GM12878 (cell line): ENCODE results near the gene CARS2. TPM values are rescaled to one million over a fixed set of nuclear protein-coding genes. Genes with fewer than 3 reads are reported as not detected.

Experiments
- ATAC-seq: fragments of 200-7000 bp; cut with Tn5 transposase; 3 replicates; pipeline ENCODE4 v1.9.1; 2020; ENCODE audit warnings: mild to moderate bottlenecking, moderate library complexity
- BruUV-seq: library from RNA; stranded (reverse); fragments of 400-500 nt; replicated peaks from 2 replicates; lab custom pipeline; 2021; lab: Mats Ljungman, UMichigan
- CTCF ChIA-PET: fragments of 300-600 bp; sonication (Branson Sonifier 250); formaldehyde crosslinking; extraction: SDS; loops from one replicate; lab custom pipeline; 2021; ENCODE audit warnings: inconsistent platforms; lab: Yijun Ruan, JAX
- POLR2A ChIA-PET: fragments of 350-600 bp; formaldehyde crosslinking; extraction: SDS; loops from one replicate; lab custom pipeline; 2021; ENCODE audit warnings: inconsistent platforms; lab: Charles Lee
- RAD21 ChIA-PET: fragments of 300-600 bp; sonication (Branson Sonifier 250); formaldehyde crosslinking; loops from one replicate; lab custom pipeline; 2023; ENCODE audit warnings: antibody characterized with exemption; ENCODE audit not compliant: unreplicated experiment; lab: Charles Lee
- SMC1A ChIA-PET: fragments of 300-600 bp; sonication (Branson Sonifier 250); formaldehyde crosslinking; loops from one replicate; lab custom pipeline; 2023; ENCODE audit not compliant: unreplicated experiment, uncharacterized antibody; lab: Charles Lee
- DNase-seq: peaks from one replicate; pipeline ENCODE4 v3.0.0-alpha.2; 2011; ENCODE audit warnings: low read depth, low spot score
- FAIRE-seq: peaks from 3 replicates; lab custom pipeline; 2011; peaks lifted over from hg19 to GRCh38; lab: Jason Lieb, UNC
- H2AFZ ChIP-seq: 2 replicates; pipeline ENCODE4 v1.6.0; 2011; ENCODE audit warnings: low read depth, low read length, control low read depth; ENCODE audit not compliant: control insufficient read depth
- H3K27ac ChIP-seq: 2 replicates; pipeline ENCODE4 v1.5.1; 2011; ENCODE audit warnings: control low read depth; ENCODE audit not compliant: control insufficient read depth, insufficient read depth
- H3K27me3 ChIP-seq, 2 experiments: replicated peaks in 1 of 2; 2 replicates each; pipeline versions ENCODE4 v1.6.0 to v1.6.1; 2011; ENCODE audit warnings: low read length in 1 of 2; ENCODE audit not compliant: control insufficient read depth in 2 of 2, insufficient read depth in 2 of 2
- H3K36me3 ChIP-seq, 2 experiments: 2 replicates each; pipeline ENCODE4 v1.5.1; 2011; ENCODE audit warnings: low read length in 1 of 2; ENCODE audit not compliant: control insufficient read depth in 2 of 2, insufficient read depth in 2 of 2
- H3K4me1 ChIP-seq: 2 replicates; pipeline ENCODE4 v1.6.1; 2011; ENCODE audit warnings: mild to moderate bottlenecking, low read length, moderate library complexity, mixed read lengths; ENCODE audit not compliant: control insufficient read depth, insufficient read depth
- H3K4me2 ChIP-seq: 2 replicates; pipeline ENCODE4 v1.6.0; 2011; ENCODE audit warnings: control low read depth; ENCODE audit not compliant: control insufficient read depth, insufficient read depth
- H3K4me3 ChIP-seq: fragments of 200-600 bp; sonication (generic); 2 replicates; pipeline ENCODE4 v1.5.1; 2016
- H3K79me2 ChIP-seq: 2 replicates; pipeline ENCODE4 v1.6.0; 2011; ENCODE audit warnings: low read length; ENCODE audit not compliant: control insufficient read depth, insufficient read depth
- H3K9ac ChIP-seq: 2 replicates; pipeline ENCODE4 v1.8.0; 2011; ENCODE audit warnings: low read length, control low read depth, mixed read lengths; ENCODE audit not compliant: control insufficient read depth, insufficient read depth
- H3K9me3 ChIP-seq: replicated peaks from 3 replicates; pipeline ENCODE4 v1.5.1; 2011; ENCODE audit warnings: mild to moderate bottlenecking, low read length; ENCODE audit not compliant: control insufficient read depth, insufficient read depth
- H4K20me1 ChIP-seq: 2 replicates; pipeline ENCODE4 v1.6.0; 2011; ENCODE audit not compliant: control insufficient read depth, insufficient read depth
- ASH2L ChIP-seq: fragments of 300-600, 200-600 bp; sonication (generic); IDR thresholded peaks from 2 replicates; pipeline ENCODE4 v1.6.1; 2017; ENCODE audit warnings: low read depth, mild to moderate bottlenecking, borderline replicate concordance
- DPF2 ChIP-seq: fragments of 450-650 bp; IDR thresholded peaks from 2 replicates; pipeline ENCODE4 v1.6.1; 2017; ENCODE audit warnings: mild to moderate bottlenecking
- ESRRA ChIP-seq: IDR thresholded peaks from 2 replicates; pipeline ENCODE4 v1.6.1; 2012; ENCODE audit warnings: mild to moderate bottlenecking, low read length, improper control_type of control experiment
- HDAC6 ChIP-seq: fragments of 200-600 bp; sonication (generic); IDR thresholded peaks from one replicate; pipeline ENCODE4 v1.8.0; 2017; ENCODE audit warnings: antibody characterized with exemption; ENCODE audit not compliant: unreplicated experiment
- MTA2 ChIP-seq: fragments of 450-650 bp; IDR thresholded peaks from 2 replicates; pipeline ENCODE4 v1.6.1; 2016; ENCODE audit warnings: low read depth, mild to moderate bottlenecking, moderate library complexity
- NKRF ChIP-seq: fragments of 450-650 bp; conservative IDR thresholded peaks from 2 replicates; pipeline ENCODE4 v1.6.1; 2017; ENCODE audit warnings: mild to moderate bottlenecking, moderate library complexity
- PML ChIP-seq: IDR thresholded peaks from 2 replicates; pipeline ENCODE4 v1.6.1; 2012; ENCODE audit warnings: low read length, inconsistent platforms
- SKIL ChIP-seq: fragments of 450-650 bp; IDR thresholded peaks from 2 replicates; pipeline ENCODE4 v1.6.1; 2017; ENCODE audit warnings: mild to moderate bottlenecking, low read depth, inconsistent platforms; ENCODE audit not compliant: poor library complexity, severe bottlenecking
- YY1 ChIP-seq: IDR thresholded peaks from 2 replicates; pipeline ENCODE4 v1.6.1; 2011; ENCODE audit warnings: low read depth, mild to moderate bottlenecking, low read length
- WGBS: methylation state at CpG from one replicate; pipeline ENCODE4 v1.1.6; 2016; ENCODE audit warnings: low lambda C conversion rate; ENCODE audit not compliant: insufficient replicate concordance, insufficient coverage; ENCODE audit errors: missing lambda C conversion rate; 5-methylcytosine and 5-hydroxymethylcytosine counted together
- in situ Hi-C: fragments of 300-500 bp; cut with MboI; formaldehyde crosslinking; loops from 9 replicates; pipeline ENCODE4 v1.14.3; 2018; ENCODE audit warnings: mixed read lengths
- intact Hi-C: fragments of 100-400 bp; cut with micrococcal nuclease; formaldehyde crosslinking; loops from one replicate; pipeline ENCODE4 v1.14.2; 2022; ENCODE audit not compliant: unreplicated experiment
- polyA plus RNA-seq, 11 experiments: library from polyadenylated mRNA; depleted of rRNA in 4 of 11; unstranded in 6 of 11; stranded (reverse) in 5 of 11; fragments of >200 nt; fragmentation: Nextera tagmentation in 4 of 11; fragmentation: Illumina TruSeq in 1 of 11; extraction: Ambion mirVana in 4 of 11; extraction: Trizol in 1 of 11; gene quantifications; 1 replicate in 1 of 11; 2 replicates in 10 of 11; pipeline versions ENCODE4 v1.2.1 to v1.2.3, GENCODE V29; 2011 to 2016; ENCODE audit warnings: inconsistent platforms in 2 of 11, missing spikeins in 2 of 11, low read depth in 1 of 11
- total RNA-seq, 4 experiments: library from RNA; depleted of rRNA in 3 of 4; stranded (reverse); fragments of >200 nt in 3 of 4; fragmentation: Illumina TruSeq in 1 of 4; extraction: Trizol in 1 of 4; gene quantifications; 2 replicates each; pipeline versions ENCODE4 v1.2.1 to v1.2.3, GENCODE V29; 2013 to 2021

Gene CARS2
- total and polyA plus RNA-seq, 10 of the 15 experiments (the other 5 are each of a cell fraction or from before 2014, with no cell fraction given): 4.2 to 101 (median 61.5) TPM

GRCh38 chr13:110653851-110654250 is 52.1 kb downstream of the CARS2 start:
- Histone ChIP-seq H3K9me3 (no peaks in the 10 kb centered on the region), H3K4me1 (peaks cover 29% of the 10 kb centered on the region), H2AFZ (no peak overlapping the region), H3K27me3 (no peaks in the 10 kb centered on the region), H3K36me3 (peaks cover 19 to 20% of the 10 kb centered on the region in 2 experiments), H3K9ac (no peak overlapping the region)
- CTCF ChIA-PET: interaction anchor here (1.5 kb wide), 1 partner anchor 50 kb away, joined by 3 read pairs; no protein-coding TSS in a partner anchor
- POLR2A ChIA-PET: no interaction called here
- FAIRE-seq: no peak
- SMC1A ChIA-PET: interaction anchor here (1.6 kb wide), 1 partner anchor 9 kb away, joined by 4 read pairs; no protein-coding TSS in a partner anchor
- intact Hi-C loops: no loop called here
- ATAC-seq: no peak
- TF ChIP-seq DPF2 (no peak), PML (no peak), YY1 (no peak), MTA2 (no peak), HDAC6 (no peak)
- TF ChIP-seq, all 136 proteins: peak for 0
- 96% methylated on average over 14 of the region's 14 CpGs for WGBS
- peaks cover 2% of the 10 kb centered on the region for H3K79me2 ChIP-seq
- in situ Hi-C loops: no loop called here
- H3K27ac ChIP-seq: no peak overlapping the region
- no peak overlapping the region for H3K4me3 ChIP-seq
- RAD21 ChIA-PET: no interaction called here
- H3K4me2 ChIP-seq: no peak overlapping the region
- DNase-seq: no peak
- H4K20me1 ChIP-seq: no peaks in the 10 kb centered on the region
- no TSS peak for BruUV-seq

- ChIA-PET SMC1A (no interaction called here), POLR2A (no interaction called here), RAD21 (interaction anchor here (1.2 kb wide), 1 partner anchor 23 kb away, joined by 4 read pairs; no protein-coding TSS in a partner anchor), CTCF (interaction anchor here (1.5 kb wide), 1 partner anchor 50 kb away, joined by 3 read pairs; no protein-coding TSS in a partner anchor)
- H3K9me3 ChIP-seq: no peaks in the 10 kb centered on the region
- in situ Hi-C loops: no loop called here
- peak overlapping the region; percentile 44; the same call in 1 of the 2 replicates for H3K4me2 ChIP-seq
- H3K4me3 ChIP-seq: no peak overlapping the region
- no peak overlapping the region for H2AFZ ChIP-seq
- ATAC-seq (peak; percentile 56), FAIRE-seq (no peak), DNase-seq (no peak)
- peak overlapping the region; percentile 42; the same call in 1 of the 2 replicates for H3K27ac ChIP-seq
- H3K27me3 ChIP-seq: no peaks in the 10 kb centered on the region
- peaks cover 22 to 25% of the 10 kb centered on the region in 2 experiments for H3K36me3 ChIP-seq
- 90% methylated on average over 14 of the region's 14 CpGs for WGBS
- H3K9ac ChIP-seq: no peak overlapping the region
- no TSS peak for BruUV-seq
- peaks cover 2% of the 10 kb centered on the region for H3K79me2 ChIP-seq
- no peaks in the 10 kb centered on the region for H4K20me1 ChIP-seq
- intact Hi-C loops: no loop called here
- H3K4me1 ChIP-seq: peaks cover 25% of the 10 kb centered on the region
- no peak for TF ChIP-seq SKIL
- no peak for TF ChIP-seq NKRF
- no peak for TF ChIP-seq ASH2L
- no peak for TF ChIP-seq ESRRA
Observed at GRCh38 chr13:110653271-110653670, 52.6 kb downstream of the CARS2 start.
